ENCODE measurements around the gene KLF5. TPM values are rescaled to one million over a fixed set of nuclear protein-coding genes. Genes with fewer than 3 reads are reported as not detected.

Gene KLF5
- total RNA-seq, 1 donor from 2014 or later, result 21.4 TPM

GRCh38 chr13:73082471-73082870 is 23.7 kb downstream of the KLF5 start:
- TF ChIP-seq CTCF (IDR thresholded peaks at IDR 0.05; ENCODE audit: insufficient read depth, low read depth, low read length), result no peak
- no peak for TF ChIP-seq EZH2 (IDR thresholded peaks at IDR 0.05; ENCODE audit: insufficient read depth, low read length)
- Histone ChIP-seq H3K9me3 (ENCODE audit: insufficient read depth, low read depth, low read length) (no peaks in the 10 kb centered on the region), H3K36me3 (ENCODE audit: insufficient read depth, low read length) (no peaks in the 10 kb centered on the region), H3K27me3 (ENCODE audit: insufficient read depth, low read length) (no peaks in the 10 kb centered on the region), H2AFZ (ENCODE audit: low read depth, low read length) (no peak overlapping the region), H3K4me3 (ENCODE audit: insufficient read depth, low read depth, low read length) (no peak overlapping the region), H3K27ac (ENCODE audit: low read depth, low read length) (no peak overlapping the region), H3K4me2 (ENCODE audit: low read length) (no peak overlapping the region), H3K4me1 (ENCODE audit: insufficient read depth, low read length) (no peaks in the 10 kb centered on the region), H3K79me2 (ENCODE audit: insufficient read depth, low read length) (no peaks in the 10 kb centered on the region), H4K20me1 (ENCODE audit: insufficient read depth, low read length) (no peaks in the 10 kb centered on the region), H3K9ac (ENCODE audit: low read length) (no peak overlapping the region)
- Mint-ChIP-seq H3K27ac (ENCODE audit: unreplicated experiment) (no peak overlapping the region), H3K36me3 (ENCODE audit: low read depth, unreplicated experiment) (no peaks in the 10 kb centered on the region), H3K27me3 (ENCODE audit: low read depth, unreplicated experiment) (no peaks in the 10 kb centered on the region), H3K4me1 (ENCODE audit: low read depth, unreplicated experiment) (peaks cover 2% of the 10 kb centered on the region), H3K9me3 (ENCODE audit: unreplicated experiment) (no peaks in the 10 kb centered on the region), H3K4me3 (ENCODE audit: unreplicated experiment) (no peak overlapping the region)
- DNase-seq (ENCODE audit: low read depth) (no peak), FAIRE-seq (no peak)

- H3K36me3 Mint-ChIP-seq (ENCODE audit: low read depth, unreplicated experiment), result no peaks in the 10 kb centered on the region
Observed at GRCh38 chr13:73082895-73083294, 24.1 kb downstream of the KLF5 start.

More at GRCh38 chr13:73082895-73083294, 24.1 kb downstream of the KLF5 start:
- Histone ChIP-seq H3K9ac (ENCODE audit: low read length) (no peak overlapping the region), H3K27me3 (ENCODE audit: insufficient read depth, low read length) (no peaks in the 10 kb centered on the region), H3K9me3 (ENCODE audit: insufficient read depth, low read depth, low read length) (no peaks in the 10 kb centered on the region), H3K4me3 (ENCODE audit: insufficient read depth, low read depth, low read length) (no peak overlapping the region), H3K4me2 (ENCODE audit: low read length) (no peak overlapping the region), H4K20me1 (ENCODE audit: insufficient read depth, low read length) (no peaks in the 10 kb centered on the region), H3K79me2 (ENCODE audit: insufficient read depth, low read length) (no peaks in the 10 kb centered on the region), H3K36me3 (ENCODE audit: insufficient read depth, low read length) (no peaks in the 10 kb centered on the region), H3K4me1 (ENCODE audit: insufficient read depth, low read length) (no peaks in the 10 kb centered on the region), H3K27ac (ENCODE audit: low read depth, low read length) (no peak overlapping the region), H2AFZ (ENCODE audit: low read depth, low read length) (no peak overlapping the region)
- no peak overlapping the region for H3K27ac Mint-ChIP-seq (ENCODE audit: unreplicated experiment)
- peaks cover 2% of the 10 kb centered on the region for H3K4me1 Mint-ChIP-seq (ENCODE audit: low read depth, unreplicated experiment)
- DNase-seq (ENCODE audit: low read depth) (no peak), FAIRE-seq (no peak)
- no peak overlapping the region for H3K4me3 Mint-ChIP-seq (ENCODE audit: unreplicated experiment)
- no peaks in the 10 kb centered on the region for H3K27me3 Mint-ChIP-seq (ENCODE audit: low read depth, unreplicated experiment)
- H3K9me3 Mint-ChIP-seq (ENCODE audit: unreplicated experiment), result no peaks in the 10 kb centered on the region
- TF ChIP-seq CTCF (IDR thresholded peaks at IDR 0.05; ENCODE audit: insufficient read depth, low read depth, low read length) (no peak), EZH2 (IDR thresholded peaks at IDR 0.05; ENCODE audit: insufficient read depth, low read length) (no peak)

Measured in astrocyte (in vitro differentiated cells and primary cell).